Fibroblast of pulmonary artery (primary cell): Measurements from ENCODE around the gene C16orf95.

ENCODE experiments used
- DNase-seq: peaks from one replicate; pipeline ENCODE4 v3.0.0-alpha.2; 2010; ENCODE audit warnings: low read depth
- H3K4me3 ChIP-seq: replicated peaks from 2 replicates; pipeline ENCODE4 v1.5.1; 2011; ENCODE audit warnings: low read depth, mild to moderate bottlenecking, control low read depth, low read length, moderate library complexity
- CTCF ChIP-seq: IDR thresholded peaks from 2 replicates; pipeline ENCODE4 v1.5.1; 2011; ENCODE audit warnings: mild to moderate bottlenecking, control low read depth, low read length, inconsistent platforms; ENCODE audit errors: missing control alignments

Gene C16orf95

GRCh38 chr16:87361916-87362619 lies 44.9 kb upstream of the C16orf95 start:
- DNase-seq, result no peak
- no peak for TF ChIP-seq CTCF

GRCh38 chr16:87360862-87361610 lies 43.8 kb upstream of the C16orf95 start:
- DNase-seq, result no peak
- no peak for TF ChIP-seq CTCF
- H3K4me3 ChIP-seq, result no peak overlapping the region

More at GRCh38 chr16:87361916-87362619, 44.9 kb upstream of the C16orf95 start:
- H3K4me3 ChIP-seq, result no peak overlapping the region

- no peak overlapping the region for H3K4me3 ChIP-seq
- DNase-seq, result no peak
- TF ChIP-seq CTCF, result no peak
Measured at GRCh38 chr16:87359121-87359520, 41.9 kb upstream of the C16orf95 start.

GRCh38 chr16:87358696-87359095 lies 41.5 kb upstream of the C16orf95 start:
- no peak overlapping the region for H3K4me3 ChIP-seq
- no peak for DNase-seq
- no peak for TF ChIP-seq CTCF

- no peak for DNase-seq
- H3K4me3 ChIP-seq, result no peak overlapping the region
- TF ChIP-seq CTCF, result no peak
Measured at GRCh38 chr16:87358250-87358649, 41.1 kb upstream of the C16orf95 start.

- DNase-seq, result no peak
- H3K4me3 ChIP-seq, result no peak overlapping the region
- no peak for TF ChIP-seq CTCF
Measured at GRCh38 chr16:87356491-87356853, 39.3 kb upstream of the C16orf95 start.

GRCh38 chr16:87353613-87354012 lies 36.4 kb upstream of the C16orf95 start:
- H3K4me3 ChIP-seq, result no peak overlapping the region
- no peak for TF ChIP-seq CTCF
- no peak for DNase-seq
